Left renal pelvis (tissue), 4 donors: ENCODE results near the gene HES7. TPM values are rescaled to one million over a fixed set of nuclear protein-coding genes. Genes with fewer than 3 reads are reported as not detected.

Experiments
- DNase-seq, 4 donors: peaks; one replicate each; pipeline ENCODE4 v3.0.0-alpha.2; 2013; ENCODE audit warnings: low read depth in 4 of 4, low spot score in 3 of 4
- polyA plus RNA-seq, 4 donors: library from polyadenylated mRNA; unstranded; fragments of 120-200 nt; gene quantifications; one replicate each; pipeline ENCODE4 v1.2.1, GENCODE V29; 2013; ENCODE audit not compliant: insufficient read length in 4 of 4

HES7 gene
- polyA plus RNA-seq, 4 donors, result 0.10 TPM; not detected in 3

GRCh38 chr17:8155996-8156245, 32.0 kb upstream of the HES7 start:
- DNase-seq, result no peak

- DNase-seq, result no peak
These were observed 31.5 kb upstream of the HES7 start for GRCh38 chr17:8155231-8155995.

GRCh38 chr17:8154608-8155155, 30.8 kb upstream of the HES7 start:
- no peak for DNase-seq

GRCh38 chr17:8153957-8154607, 30.2 kb upstream of the HES7 start:
- peak; percentile 91 to 93 (median 92) for DNase-seq

- DNase-seq, result no peak
These were observed 29.6 kb upstream of the HES7 start for GRCh38 chr17:8153525-8153956.

- no peak for DNase-seq
These were observed 29.1 kb upstream of the HES7 start for GRCh38 chr17:8153031-8153451.

- DNase-seq, result peak in 1 of 4 donors; percentile 81
These were observed 28.3 kb upstream of the HES7 start, which contains the start of gene PER1 for GRCh38 chr17:8152112-8152775. TSS of gene PER1 (minus strand) at chr17:8152404. CDS start at chr17:8150706, 1,698 bp downstream.

- DNase-seq, result no peak
These were observed 27.8 kb upstream of the HES7 start for GRCh38 chr17:8151641-8152111.

- DNase-seq, result peak in 2 of 4 donors; percentile 82 to 86
These were observed 27.3 kb upstream of the HES7 start for GRCh38 chr17:8151120-8151640.

GRCh38 chr17:8150194-8151119, 26.6 kb upstream of the HES7 start:
- DNase-seq, result no peak

GRCh38 chr17:8149419-8150193, 25.7 kb upstream of the HES7 start:
- DNase-seq, result no peak

GRCh38 chr17:8148560-8148959, 24.7 kb upstream of the HES7 start:
- no peak for DNase-seq

- DNase-seq, result no peak
These were observed 24.0 kb upstream of the HES7 start for GRCh38 chr17:8147805-8148404.

- DNase-seq, result no peak
These were observed 23.4 kb upstream of the HES7 start for GRCh38 chr17:8147141-8147804.

GRCh38 chr17:8146381-8147140, 22.7 kb upstream of the HES7 start:
- DNase-seq, result no peak

GRCh38 chr17:8145811-8146210, 21.9 kb upstream of the HES7 start:
- no peak for DNase-seq

- no peak for DNase-seq
These were observed 20.7 kb upstream of the HES7 start for GRCh38 chr17:8144401-8145231.
